MCF 10A (cell line): Measurements from ENCODE around the gene PFKP. TPM values are rescaled to one million over a fixed set of nuclear protein-coding genes. Genes with fewer than 3 reads are reported as not detected.

Source experiments
- BruUV-seq: library from RNA; stranded (reverse); fragments of 400-500 nt; replicated peaks from 2 replicates; lab custom pipeline; 2021; lab: Mats Ljungman, UMichigan
- CTCF ChIA-PET: fragments of 300-600 bp; sonication (Branson Sonifier 250); formaldehyde crosslinking; extraction: SDS; loops from one replicate; lab custom pipeline; 2021; ENCODE audit warnings: antibody characterized with exemption, inconsistent platforms; lab: Yijun Ruan, JAX
- POLR2A ChIA-PET: fragments of 300-600, 350-650 bp; sonication (Branson Sonifier 250); formaldehyde crosslinking; extraction: SDS; loops from one replicate; lab custom pipeline; 2020; ENCODE audit warnings: antibody characterized with exemption, inconsistent platforms; lab: Yijun Ruan, JAX
- DNase-seq: peaks from one replicate; pipeline ENCODE4 v3.0.0-alpha.2; 2018; ENCODE audit not compliant: unreplicated experiment
- H3K27ac Mint-ChIP-seq: one replicate; pipeline ENCODE4 v1.8.0; 2022; ENCODE audit warnings: mild to moderate bottlenecking, low read depth, mixed read lengths; ENCODE audit not compliant: unreplicated experiment
- H3K27me3 Mint-ChIP-seq: one replicate; pipeline ENCODE4 v1.8.0; 2022; ENCODE audit warnings: mixed read lengths; ENCODE audit not compliant: insufficient read depth, unreplicated experiment
- H3K36me3 Mint-ChIP-seq: one replicate; pipeline ENCODE4 v1.8.0; 2022; ENCODE audit warnings: mild to moderate bottlenecking, moderate library complexity, mixed read lengths; ENCODE audit not compliant: insufficient read depth, unreplicated experiment
- H3K4me1 Mint-ChIP-seq: one replicate; pipeline ENCODE4 v1.8.0; 2022; ENCODE audit warnings: mixed read lengths; ENCODE audit not compliant: insufficient read depth, unreplicated experiment
- H3K4me3 Mint-ChIP-seq: one replicate; pipeline ENCODE4 v1.8.0; 2022; ENCODE audit warnings: mild to moderate bottlenecking, moderate library complexity, mixed read lengths; ENCODE audit not compliant: unreplicated experiment
- H3K9me3 Mint-ChIP-seq: one replicate; pipeline ENCODE4 v1.8.0; 2022; ENCODE audit warnings: mixed read lengths; ENCODE audit not compliant: unreplicated experiment
- intact Hi-C: fragments of 100-400 bp; cut with micrococcal nuclease; formaldehyde crosslinking; loops from 2 replicates; pipeline ENCODE4 v1.14.1; 2022
- total RNA-seq: library from RNA; stranded (reverse); gene quantifications from 2 replicates; pipeline ENCODE4 v1.2.3, GENCODE V29; 2022
- TF ChIP-seq, protein P1 (sequence below): fragments of 200-600 bp; IDR thresholded peaks from one replicate; pipeline ENCODE4 v1.8.0; 2022; ENCODE audit warnings: antibody characterized with exemption, mild to moderate bottlenecking; ENCODE audit not compliant: unreplicated experiment

PFKP gene
- total RNA-seq, 1 experiment from 2014 or later, result 186 TPM

GRCh38 chr10:3172081-3172445 lies 104.7 kb downstream of the PFKP start:
- peak overlapping the region; percentile 55 for H3K27ac Mint-ChIP-seq

DNA sequence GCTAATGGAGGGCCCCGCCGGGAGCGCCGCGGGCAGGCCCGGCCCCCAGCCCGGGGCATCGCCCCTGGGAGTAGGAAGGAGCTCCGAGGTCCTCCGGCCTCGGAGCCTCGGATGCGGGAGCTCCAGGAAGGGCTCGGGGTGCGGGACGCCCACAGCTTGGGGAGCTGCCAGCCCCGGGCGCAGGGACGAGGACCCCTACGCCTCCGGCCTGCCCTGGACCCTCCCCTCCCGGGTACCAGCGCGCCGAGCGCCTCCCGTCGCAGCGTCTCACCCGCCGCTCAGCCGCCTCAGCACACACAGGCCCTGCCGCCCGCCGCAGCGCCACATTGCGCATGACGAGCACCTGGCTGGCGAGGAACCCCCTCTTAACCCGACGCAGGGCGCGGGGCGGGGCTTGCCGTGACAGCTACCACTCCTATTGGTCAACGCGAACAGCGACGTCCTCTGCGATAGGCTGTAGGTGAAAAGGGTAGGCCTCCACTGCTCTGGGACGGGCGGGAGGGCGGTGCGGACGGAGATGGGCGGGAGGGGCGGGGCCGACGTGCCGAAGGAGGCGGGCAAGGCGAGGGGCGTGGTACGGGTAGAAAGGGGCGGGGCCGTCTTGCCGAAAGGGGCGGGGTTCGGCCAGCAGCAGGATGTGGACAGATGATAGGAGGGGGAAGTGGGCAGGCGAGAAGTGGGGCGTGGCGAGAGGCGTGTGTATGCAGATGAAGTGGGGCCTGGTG lies 105.3 kb downstream of the PFKP start, which contains the start of gene PITRM1:
Gene PITRM1, minus strand, starts transcription at position 337 of the 725 bp plus-strand sequence. Its CDS starts 10 bp downstream, at position 327.
- ChIA-PET POLR2A (interaction anchor here (0.6 to 2.6 kb wide), 21 partner anchors 9 to 899 kb away, joined by 3 to 17 read pairs (median 5); partner anchors contain the start of gene PFKP), CTCF (interaction anchor here (1.4 to 1.5 kb wide), 2 partner anchors 8 to 9 kb away, joined by 3 read pairs; no protein-coding TSS in a partner anchor)
- BruUV-seq, result no TSS peak
- Mint-ChIP-seq H3K9me3 (peaks cover 1% of the 10 kb centered on the region), H3K27ac (peak within 1 kb of the TSS; percentile 55), H3K36me3 (peaks cover 29% of the 10 kb centered on the region), H3K27me3 (no peaks in the 10 kb centered on the region), H3K4me1 (peaks cover 17% of the 10 kb centered on the region), H3K4me3 (peak within 1 kb of the TSS; percentile 78)
- intact Hi-C loops, result loop anchor here (1.0 to 2.0 kb wide), 2 partner anchors 41 to 78 kb away; no protein-coding TSS in a partner anchor
- peak; percentile 99 for DNase-seq
- TF ChIP-seq, protein P1, sequence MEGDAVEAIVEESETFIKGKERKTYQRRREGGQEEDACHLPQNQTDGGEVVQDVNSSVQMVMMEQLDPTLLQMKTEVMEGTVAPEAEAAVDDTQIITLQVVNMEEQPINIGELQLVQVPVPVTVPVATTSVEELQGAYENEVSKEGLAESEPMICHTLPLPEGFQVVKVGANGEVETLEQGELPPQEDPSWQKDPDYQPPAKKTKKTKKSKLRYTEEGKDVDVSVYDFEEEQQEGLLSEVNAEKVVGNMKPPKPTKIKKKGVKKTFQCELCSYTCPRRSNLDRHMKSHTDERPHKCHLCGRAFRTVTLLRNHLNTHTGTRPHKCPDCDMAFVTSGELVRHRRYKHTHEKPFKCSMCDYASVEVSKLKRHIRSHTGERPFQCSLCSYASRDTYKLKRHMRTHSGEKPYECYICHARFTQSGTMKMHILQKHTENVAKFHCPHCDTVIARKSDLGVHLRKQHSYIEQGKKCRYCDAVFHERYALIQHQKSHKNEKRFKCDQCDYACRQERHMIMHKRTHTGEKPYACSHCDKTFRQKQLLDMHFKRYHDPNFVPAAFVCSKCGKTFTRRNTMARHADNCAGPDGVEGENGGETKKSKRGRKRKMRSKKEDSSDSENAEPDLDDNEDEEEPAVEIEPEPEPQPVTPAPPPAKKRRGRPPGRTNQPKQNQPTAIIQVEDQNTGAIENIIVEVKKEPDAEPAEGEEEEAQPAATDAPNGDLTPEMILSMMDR, result no peak

More at GRCh38 chr10:3172081-3172445, 104.7 kb downstream of the PFKP start:
- Mint-ChIP-seq H3K36me3 (peaks cover 34% of the 10 kb centered on the region), H3K27me3 (no peaks in the 10 kb centered on the region), H3K9me3 (no peaks in the 10 kb centered on the region), H3K4me1 (peaks cover 17% of the 10 kb centered on the region), H3K4me3 (peak overlapping the region; percentile 78)
- TF ChIP-seq, protein P1, result no peak
- ChIA-PET POLR2A (interaction anchor here (0.6 to 2.6 kb wide), 17 partner anchors 8 to 899 kb away, joined by 3 to 17 read pairs (median 5); partner anchors contain the start of gene PFKP), CTCF (interaction anchor here (1.4 to 1.5 kb wide), 2 partner anchors 8 to 9 kb away, joined by 3 read pairs; no protein-coding TSS in a partner anchor)
- DNase-seq, result peak; percentile 68
- BruUV-seq, result no TSS peak
- intact Hi-C loops, result loop anchor here (1.0 to 2.0 kb wide), 2 partner anchors 41 to 77 kb away; no protein-coding TSS in a partner anchor

- Mint-ChIP-seq H3K36me3 (peaks cover 22% of the 10 kb centered on the region), H3K9me3 (peaks cover 6% of the 10 kb centered on the region), H3K27me3 (no peaks in the 10 kb centered on the region), H3K4me1 (peaks cover 17% of the 10 kb centered on the region), H3K27ac (peak overlapping the region; percentile 55), H3K4me3 (peak overlapping the region; percentile 78)
- TF ChIP-seq, protein P1, result no peak
- POLR2A ChIA-PET, result interaction anchor here (0.6 to 2.6 kb wide), 13 partner anchors 9 to 591 kb away, joined by 3 to 17 read pairs (median 5); partner anchors contain the start of gene PFKP
- intact Hi-C loops, result loop anchor here (2.0 kb wide), 1 partner anchor 79 kb away; no protein-coding TSS in a partner anchor
- no peak for DNase-seq
- BruUV-seq, result no TSS peak
- CTCF ChIA-PET, result interaction anchor here (0.8 to 1.5 kb wide), 3 partner anchors 8 to 23 kb away, joined by 3 read pairs; no protein-coding TSS in a partner anchor
Observed at GRCh38 chr10:3173171-3173878, 106.0 kb downstream of the PFKP start.
